Transverse colon (tissue), 4 donors: ENCODE data around the gene MACROH2A1.

Experiments
- EP300 ChIP-seq: sonication (generic); formaldehyde crosslinking; IDR thresholded peaks from one replicate; pipeline ENCODE4 v1.6.1; 2017; ENCODE audit warnings: antibody characterized with exemption, low read depth
- POLR2A ChIP-seq: fragments of 450-650 bp; IDR thresholded peaks from one replicate; pipeline ENCODE4 v1.6.1; 2016; ENCODE audit warnings: antibody characterized with exemption, mild to moderate bottlenecking, moderate library complexity
- POLR2AphosphoS5 ChIP-seq, 3 donors: sonication (generic); formaldehyde crosslinking; IDR thresholded peaks; one replicate each; pipeline ENCODE4 v1.6.1; 2016; ENCODE audit warnings: antibody characterized with exemption in 3 of 3
- TF ChIP-seq, protein P1 (sequence below), 5 experiments: fragments of 200-600 bp in 3 of 5; fragments of 450-650 bp in 2 of 5; sonication (generic) in 3 of 5; IDR thresholded peaks; 1 replicate in 2 of 5; 2 replicates in 3 of 5; pipeline ENCODE4 v1.5.1; 2016 to 2017; ENCODE audit warnings: antibody characterized with exemption in 5 of 5, inconsistent platforms in 3 of 5, mild to moderate bottlenecking in 2 of 5, moderate library complexity in 1 of 5

DNA sequence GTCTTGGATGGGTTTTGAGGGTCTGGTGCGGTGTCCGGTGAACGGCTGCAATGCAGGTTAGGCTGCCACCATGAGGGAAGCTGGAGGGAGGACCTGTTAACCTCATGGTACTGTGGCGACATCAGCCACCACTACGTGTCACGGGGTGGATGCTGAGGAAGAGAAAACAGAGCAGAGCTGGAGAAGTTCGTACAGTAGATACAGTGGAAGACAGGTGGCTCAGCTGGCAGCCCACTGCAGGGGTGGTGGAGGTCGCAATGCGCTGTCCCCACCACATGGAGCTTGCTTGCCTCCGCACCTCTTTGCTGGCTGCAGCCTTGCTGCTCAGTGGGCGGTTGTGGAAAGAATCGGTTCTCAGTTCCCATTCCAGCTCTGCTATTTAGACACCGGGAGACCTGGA, 45.3 kb upstream of the MACROH2A1 start:
- TF ChIP-seq EP300 (no peak), POLR2AphosphoS5 (IDR thresholded peaks at IDR 0.05) (no peak), POLR2A (no peak)
- TF ChIP-seq, protein P1, sequence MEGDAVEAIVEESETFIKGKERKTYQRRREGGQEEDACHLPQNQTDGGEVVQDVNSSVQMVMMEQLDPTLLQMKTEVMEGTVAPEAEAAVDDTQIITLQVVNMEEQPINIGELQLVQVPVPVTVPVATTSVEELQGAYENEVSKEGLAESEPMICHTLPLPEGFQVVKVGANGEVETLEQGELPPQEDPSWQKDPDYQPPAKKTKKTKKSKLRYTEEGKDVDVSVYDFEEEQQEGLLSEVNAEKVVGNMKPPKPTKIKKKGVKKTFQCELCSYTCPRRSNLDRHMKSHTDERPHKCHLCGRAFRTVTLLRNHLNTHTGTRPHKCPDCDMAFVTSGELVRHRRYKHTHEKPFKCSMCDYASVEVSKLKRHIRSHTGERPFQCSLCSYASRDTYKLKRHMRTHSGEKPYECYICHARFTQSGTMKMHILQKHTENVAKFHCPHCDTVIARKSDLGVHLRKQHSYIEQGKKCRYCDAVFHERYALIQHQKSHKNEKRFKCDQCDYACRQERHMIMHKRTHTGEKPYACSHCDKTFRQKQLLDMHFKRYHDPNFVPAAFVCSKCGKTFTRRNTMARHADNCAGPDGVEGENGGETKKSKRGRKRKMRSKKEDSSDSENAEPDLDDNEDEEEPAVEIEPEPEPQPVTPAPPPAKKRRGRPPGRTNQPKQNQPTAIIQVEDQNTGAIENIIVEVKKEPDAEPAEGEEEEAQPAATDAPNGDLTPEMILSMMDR (IDR thresholded peaks at IDR 0.05): no peak
